ENCODE measurements around the gene PCDH15.

- no peak for TF ChIP-seq EZH2 (IDR thresholded peaks at IDR 0.05; ENCODE audit: insufficient read depth, poor library complexity, severe bottlenecking)
- no peak for TF ChIP-seq EZH2phosphoT487 (IDR thresholded peaks at IDR 0.05; ENCODE audit: insufficient read depth, low read depth)
Observed at GRCh38 chr10:54319341-54319740, 481.7 kb downstream of the PCDH15 start.
